WTC11 (cell line): ENCODE data around the gene TUNAR. TPM values are rescaled to one million over a fixed set of nuclear protein-coding genes. Genes with fewer than 3 reads are reported as not detected.

Experiments used
- ATAC-seq: fragments of 200-7000 bp; cut with Tn5 transposase; 2 replicates; pipeline ENCODE4 v1.10.0; 2021; ENCODE audit warnings: mild to moderate bottlenecking, moderate library complexity
- CTCF ChIA-PET: fragments of 300-600 bp; sonication (Branson Sonifier 250); formaldehyde crosslinking; loops from one replicate; lab custom pipeline; 2021; ENCODE audit warnings: antibody characterized with exemption; lab: Charles Lee
- POLR2A ChIA-PET: fragments of 350-600 bp; sonication (Branson Sonifier 250); formaldehyde crosslinking; loops from one replicate; lab custom pipeline; 2021; ENCODE audit warnings: antibody characterized with exemption; lab: Charles Lee
- DNase-seq: peaks from one replicate; pipeline ENCODE4 v3.0.0; 2021; ENCODE audit warnings: low spot score
- H3K27ac Mint-ChIP-seq: 2 replicates; pipeline ENCODE4 v1.8.0; 2021; ENCODE audit warnings: mixed read lengths
- H3K27me3 Mint-ChIP-seq: 2 replicates; pipeline ENCODE4 v1.8.0; 2021; ENCODE audit warnings: low read depth, mild to moderate bottlenecking, moderate library complexity, mixed read lengths
- H3K36me3 Mint-ChIP-seq: 2 replicates; pipeline ENCODE4 v1.8.0; 2021; ENCODE audit warnings: mixed read lengths
- H3K4me1 Mint-ChIP-seq: 2 replicates; pipeline ENCODE4 v1.8.0; 2022; ENCODE audit warnings: mixed read lengths
- H3K4me3 Mint-ChIP-seq: 2 replicates; pipeline ENCODE4 v1.8.0; 2021; ENCODE audit warnings: mild to moderate bottlenecking, moderate library complexity, mixed read lengths
- H3K9me3 Mint-ChIP-seq: 2 replicates; pipeline ENCODE4 v1.8.0; 2021; ENCODE audit warnings: mixed read lengths
- E2F1 ChIP-seq: sonication (generic); formaldehyde crosslinking; IDR thresholded peaks from 2 replicates; pipeline ENCODE4 v1.8.0; 2022; ENCODE audit warnings: mild to moderate bottlenecking, missing genetic modification reagents
- FOXK1 ChIP-seq: sonication (generic); formaldehyde crosslinking; IDR thresholded peaks from 2 replicates; pipeline ENCODE4 v1.8.0; 2022; ENCODE audit warnings: mild to moderate bottlenecking, moderate library complexity, missing genetic modification reagents
- GABPB1 ChIP-seq: sonication (generic); formaldehyde crosslinking; IDR thresholded peaks from 2 replicates; pipeline ENCODE4 v1.8.1; 2023; ENCODE audit warnings: mild to moderate bottlenecking, missing genetic modification reagents
- HMGXB4 ChIP-seq: sonication (generic); formaldehyde crosslinking; IDR thresholded peaks from 2 replicates; pipeline ENCODE4 v1.8.1; 2023; ENCODE audit warnings: mild to moderate bottlenecking, moderate library complexity, missing genetic modification reagents
- MAX ChIP-seq: sonication (generic); formaldehyde crosslinking; IDR thresholded peaks from 2 replicates; pipeline ENCODE4 v1.8.0; 2022; ENCODE audit warnings: mild to moderate bottlenecking, missing genetic modification reagents
- NFATC4 ChIP-seq: fragments of 250-450 bp; sonication (Bioruptor Pico); IDR thresholded peaks from 2 replicates; pipeline ENCODE4 v1.9.0; 2021; ENCODE audit warnings: mild to moderate bottlenecking
- SP1 ChIP-seq: sonication (generic); formaldehyde crosslinking; conservative IDR thresholded peaks from 2 replicates; pipeline ENCODE4 v1.8.1; 2022; ENCODE audit warnings: missing genetic modification reagents
- TCF7 ChIP-seq: sonication (generic); formaldehyde crosslinking; IDR thresholded peaks from 2 replicates; pipeline ENCODE4 v1.8.0; 2022; ENCODE audit warnings: mild to moderate bottlenecking, low read depth, missing genetic modification reagents, moderate library complexity
- ZNF219 ChIP-seq: sonication (generic); formaldehyde crosslinking; IDR thresholded peaks from 2 replicates; pipeline ENCODE4 v1.8.0; 2023; ENCODE audit warnings: missing genetic modification reagents, mild to moderate bottlenecking, borderline replicate concordance
- ZNF416 ChIP-seq: fragments of 250-450 bp; sonication (Bioruptor Pico); IDR thresholded peaks from 2 replicates; pipeline ENCODE4 v1.9.0; 2021; ENCODE audit warnings: mild to moderate bottlenecking, inconsistent platforms
- total RNA-seq: library from RNA; stranded (reverse); gene quantifications from 3 replicates; pipeline ENCODE4 v1.2.3, GENCODE V29; 2021
- TF ChIP-seq, protein P1 (sequence below): sonication (generic); formaldehyde crosslinking; IDR thresholded peaks from 2 replicates; pipeline ENCODE4 v1.8.1; 2022; ENCODE audit warnings: low read depth, missing genetic modification reagents, borderline replicate concordance
- TF ChIP-seq, protein P2 (sequence below): fragments of 250-450 bp; sonication (Bioruptor Pico); IDR thresholded peaks from 2 replicates; pipeline ENCODE4 v1.9.0; 2021; ENCODE audit warnings: mild to moderate bottlenecking
- TF ChIP-seq, protein P3 (sequence below): fragments of 250-450 bp; sonication (Bioruptor Pico); IDR thresholded peaks from 2 replicates; pipeline ENCODE4 v1.9.0; 2021; ENCODE audit warnings: mild to moderate bottlenecking

The TUNAR gene
- total RNA-seq, 1 experiment from 2014 or later, result 36.3 TPM

DNA sequence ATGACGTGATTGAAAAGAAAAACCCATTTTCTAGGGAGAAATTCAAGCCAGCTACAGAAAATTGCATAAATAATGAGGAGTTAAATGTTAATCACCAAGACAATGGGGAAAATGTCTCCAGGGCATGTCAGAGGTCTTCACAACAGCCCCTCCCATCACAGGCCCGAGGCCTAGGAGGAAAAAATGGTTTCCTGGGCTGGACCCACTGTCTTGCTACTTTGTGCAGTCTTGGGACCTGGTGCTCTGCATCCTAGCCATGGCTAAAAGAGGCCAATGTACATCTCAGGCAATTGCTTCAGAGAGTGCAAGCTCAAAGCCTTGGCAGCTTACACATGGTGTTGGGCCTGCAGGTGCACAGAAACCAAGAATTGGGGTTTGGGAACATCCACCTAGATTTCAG is 65.3 kb downstream of the TUNAR start:
- Mint-ChIP-seq H3K4me3 (no peak overlapping the region), H3K9me3 (peaks cover 57% of the 10 kb centered on the region), H3K27me3 (peaks cover 9% of the 10 kb centered on the region), H3K27ac (no peak overlapping the region), H3K4me1 (peaks cover 36% of the 10 kb centered on the region), H3K36me3 (peaks cover 42% of the 10 kb centered on the region)
- DNase-seq (no peak), ATAC-seq (no peak)
- ChIA-PET CTCF (no interaction called here), POLR2A (no interaction called here)
- peak; percentile 94 for TF ChIP-seq ZNF416 (CRISPR knock-in tag)
- TF ChIP-seq, protein P1, sequence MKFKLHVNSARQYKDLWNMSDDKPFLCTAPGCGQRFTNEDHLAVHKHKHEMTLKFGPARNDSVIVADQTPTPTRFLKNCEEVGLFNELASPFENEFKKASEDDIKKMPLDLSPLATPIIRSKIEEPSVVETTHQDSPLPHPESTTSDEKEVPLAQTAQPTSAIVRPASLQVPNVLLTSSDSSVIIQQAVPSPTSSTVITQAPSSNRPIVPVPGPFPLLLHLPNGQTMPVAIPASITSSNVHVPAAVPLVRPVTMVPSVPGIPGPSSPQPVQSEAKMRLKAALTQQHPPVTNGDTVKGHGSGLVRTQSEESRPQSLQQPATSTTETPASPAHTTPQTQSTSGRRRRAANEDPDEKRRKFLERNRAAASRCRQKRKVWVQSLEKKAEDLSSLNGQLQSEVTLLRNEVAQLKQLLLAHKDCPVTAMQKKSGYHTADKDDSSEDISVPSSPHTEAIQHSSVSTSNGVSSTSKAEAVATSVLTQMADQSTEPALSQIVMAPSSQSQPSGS (CRISPR knock-in tag), result no peak

GRCh38 chr14:95943699-95944098 is 67.1 kb downstream of the TUNAR start:
- Mint-ChIP-seq H3K9me3 (peaks cover 45% of the 10 kb centered on the region), H3K36me3 (peaks cover 42% of the 10 kb centered on the region), H3K4me3 (no peak overlapping the region), H3K4me1 (peaks cover 44% of the 10 kb centered on the region), H3K27ac (no peak overlapping the region), H3K27me3 (peaks cover 6% of the 10 kb centered on the region)
- POLR2A ChIA-PET, result interaction anchor here (1.0 kb wide), 1 partner anchor 8 kb away, joined by 3 read pairs; no protein-coding TSS in a partner anchor
- peak; percentile 38; the same call in 1 of the 2 replicates for ATAC-seq
- TF ChIP-seq ZNF219 (no peak), NFATC4 (no peak), E2F1 (CRISPR knock-in tag) (no peak), HMGXB4 (no peak), TCF7 (CRISPR knock-in tag) (no peak), SP1 (no peak)
- CTCF ChIA-PET, result interaction anchor here (0.8 to 1.9 kb wide), 4 partner anchors 11 to 37 kb away, joined by 3 to 4 read pairs (median 4); no protein-coding TSS in a partner anchor
- DNase-seq, result no peak

DNA sequence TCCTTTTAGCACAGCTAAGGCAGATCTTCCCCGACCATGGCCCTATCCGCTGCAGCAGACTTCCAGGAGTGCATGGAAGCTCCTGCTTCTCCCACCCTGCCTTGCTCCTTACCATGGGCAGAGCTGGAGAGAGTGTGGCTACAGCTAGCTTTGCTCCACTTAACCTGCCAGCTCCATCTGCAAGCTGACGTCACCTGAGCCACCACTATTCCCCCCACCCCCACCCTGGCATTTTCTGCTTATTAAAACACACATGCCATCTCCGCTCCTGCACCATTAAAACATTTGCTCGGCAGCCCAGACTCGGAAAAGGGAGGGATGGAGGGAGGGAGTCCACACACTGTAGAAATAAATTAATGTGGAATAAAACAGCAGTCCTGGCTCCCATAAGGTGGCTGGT is 67.8 kb downstream of the TUNAR start:
- ChIA-PET CTCF (interaction anchor here (0.8 to 1.9 kb wide), 3 partner anchors 10 to 34 kb away, joined by 3 to 4 read pairs (median 4); no protein-coding TSS in a partner anchor), POLR2A (interaction anchor here (1.0 kb wide), 1 partner anchor 9 kb away, joined by 3 read pairs; no protein-coding TSS in a partner anchor)
- H3K4me1 Mint-ChIP-seq, result peaks cover 51% of the 10 kb centered on the region
- DNase-seq (no peak), ATAC-seq (no peak)
- no peak overlapping the region for H3K27ac Mint-ChIP-seq
- no peak overlapping the region for H3K4me3 Mint-ChIP-seq
- H3K36me3 Mint-ChIP-seq, result peaks cover 39% of the 10 kb centered on the region
- TF ChIP-seq, protein P2, sequence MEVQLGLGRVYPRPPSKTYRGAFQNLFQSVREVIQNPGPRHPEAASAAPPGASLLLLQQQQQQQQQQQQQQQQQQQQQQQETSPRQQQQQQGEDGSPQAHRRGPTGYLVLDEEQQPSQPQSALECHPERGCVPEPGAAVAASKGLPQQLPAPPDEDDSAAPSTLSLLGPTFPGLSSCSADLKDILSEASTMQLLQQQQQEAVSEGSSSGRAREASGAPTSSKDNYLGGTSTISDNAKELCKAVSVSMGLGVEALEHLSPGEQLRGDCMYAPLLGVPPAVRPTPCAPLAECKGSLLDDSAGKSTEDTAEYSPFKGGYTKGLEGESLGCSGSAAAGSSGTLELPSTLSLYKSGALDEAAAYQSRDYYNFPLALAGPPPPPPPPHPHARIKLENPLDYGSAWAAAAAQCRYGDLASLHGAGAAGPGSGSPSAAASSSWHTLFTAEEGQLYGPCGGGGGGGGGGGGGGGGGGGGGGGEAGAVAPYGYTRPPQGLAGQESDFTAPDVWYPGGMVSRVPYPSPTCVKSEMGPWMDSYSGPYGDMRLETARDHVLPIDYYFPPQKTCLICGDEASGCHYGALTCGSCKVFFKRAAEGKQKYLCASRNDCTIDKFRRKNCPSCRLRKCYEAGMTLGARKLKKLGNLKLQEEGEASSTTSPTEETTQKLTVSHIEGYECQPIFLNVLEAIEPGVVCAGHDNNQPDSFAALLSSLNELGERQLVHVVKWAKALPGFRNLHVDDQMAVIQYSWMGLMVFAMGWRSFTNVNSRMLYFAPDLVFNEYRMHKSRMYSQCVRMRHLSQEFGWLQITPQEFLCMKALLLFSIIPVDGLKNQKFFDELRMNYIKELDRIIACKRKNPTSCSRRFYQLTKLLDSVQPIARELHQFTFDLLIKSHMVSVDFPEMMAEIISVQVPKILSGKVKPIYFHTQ, result no peak
- H3K27me3 Mint-ChIP-seq, result peaks cover 6% of the 10 kb centered on the region
- peaks cover 41% of the 10 kb centered on the region for H3K9me3 Mint-ChIP-seq

DNA sequence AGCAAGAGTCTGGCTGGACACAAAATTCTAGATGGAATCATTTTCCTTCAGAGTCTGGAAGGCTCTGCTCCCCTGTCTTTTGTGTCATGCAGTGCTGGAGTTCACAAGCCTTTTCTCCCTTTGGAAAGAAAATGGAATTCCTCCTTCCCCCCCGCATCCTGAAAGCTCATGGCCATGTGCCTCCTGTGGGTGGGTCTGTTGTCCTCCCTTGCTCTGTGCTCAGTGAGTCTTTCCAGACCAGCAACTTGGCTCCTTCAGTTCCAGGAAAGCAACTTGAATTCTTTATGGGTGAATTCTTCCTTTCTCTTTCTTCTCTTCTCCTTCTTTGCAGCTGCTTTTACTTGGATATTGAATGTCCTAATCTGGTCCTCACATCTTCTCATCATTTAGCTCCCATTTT is 70.2 kb downstream of the TUNAR start:
- CTCF ChIA-PET, result interaction anchor here (0.6 to 2.8 kb wide), 8 partner anchors 32 to 586 kb away, joined by 3 to 20 read pairs (median 5); no protein-coding TSS in a partner anchor
- Mint-ChIP-seq H3K27ac (peak overlapping the region; percentile 94), H3K27me3 (peaks cover 3% of the 10 kb centered on the region; the same call in 1 of the 2 replicates)
- TF ChIP-seq GABPB1 (CRISPR knock-in tag), result no peak
- TF ChIP-seq ZNF416 (CRISPR knock-in tag), result no peak
- TF ChIP-seq, protein P3, sequence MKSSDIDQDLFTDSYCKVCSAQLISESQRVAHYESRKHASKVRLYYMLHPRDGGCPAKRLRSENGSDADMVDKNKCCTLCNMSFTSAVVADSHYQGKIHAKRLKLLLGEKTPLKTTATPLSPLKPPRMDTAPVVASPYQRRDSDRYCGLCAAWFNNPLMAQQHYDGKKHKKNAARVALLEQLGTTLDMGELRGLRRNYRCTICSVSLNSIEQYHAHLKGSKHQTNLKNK (CRISPR knock-in tag), result no peak
- TF ChIP-seq FOXK1 (CRISPR knock-in tag), result no peak
- TF ChIP-seq MAX, result peak; percentile 40; the same call in 1 of the 2 replicates
- TF ChIP-seq, all 79 proteins: peak for 1
- peak overlapping the region; percentile 3; the same call in 1 of the 2 replicates for H3K4me3 Mint-ChIP-seq
- peaks cover 65% of the 10 kb centered on the region for H3K4me1 Mint-ChIP-seq
- ATAC-seq (peak; percentile 23), DNase-seq (no peak)
- POLR2A ChIA-PET, result no interaction called here
- peaks cover 28% of the 10 kb centered on the region for H3K36me3 Mint-ChIP-seq
- peaks cover 26% of the 10 kb centered on the region for H3K9me3 Mint-ChIP-seq
